ENCODE measurements around the gene CLDN9. TPM values are rescaled to one million over a fixed set of nuclear protein-coding genes. Genes with fewer than 3 reads are reported as not detected.

The CLDN9 gene
- total RNA-seq, 1 experiment from 2014 or later, result 1.3 TPM

DNA sequence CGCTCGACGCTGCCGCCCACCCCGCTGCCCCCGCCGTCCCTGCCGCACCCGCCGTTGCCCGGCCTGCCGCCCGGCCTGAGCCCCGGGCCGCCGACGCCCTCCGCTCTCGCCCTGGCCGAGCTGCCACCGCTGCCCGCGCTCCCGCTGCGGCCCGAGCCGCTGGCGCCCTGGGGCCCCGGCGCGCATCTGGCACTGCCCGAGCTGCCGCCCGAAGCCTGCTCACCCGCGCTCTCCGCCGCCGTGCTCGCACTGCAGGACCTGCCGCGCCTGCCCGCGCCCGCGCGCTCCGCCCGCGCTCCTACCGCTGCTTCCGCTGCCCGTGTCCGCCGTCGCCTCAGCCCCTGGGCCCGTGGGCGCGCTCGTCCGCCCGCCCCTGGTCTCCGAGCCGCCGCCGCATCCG is 8.4 kb upstream of the CLDN9 start:
- Histone ChIP-seq H3K27ac (ENCODE audit: insufficient read length, low read depth, low read length) (no peak overlapping the region), H3K4me2 (ENCODE audit: insufficient read depth, insufficient read length, low read length) (no peak overlapping the region)

More for the DNA sequence above, 8.4 kb upstream of the CLDN9 start:
- no peak overlapping the region for H4K5ac ChIP-seq (ENCODE audit: insufficient read length, low read depth, low read length)
- no peak overlapping the region for H2AK5ac ChIP-seq (ENCODE audit: insufficient read length, low read length)
- no CpG with 5 or more reads among the region's 67 CpGs for WGBS (ENCODE audit: extremely low coverage, insufficient read length, low lambda C conversion rate)
- no peak overlapping the region for H2BK20ac ChIP-seq (ENCODE audit: low read depth, low read length, poor library complexity, severe bottlenecking)
- no peaks in the 10 kb centered on the region for H4K20me1 ChIP-seq (ENCODE audit: control insufficient read depth, insufficient read depth, insufficient read length)
- Mint-ChIP-seq H3K4me1 (peaks cover 34 to 47% of the 10 kb centered on the region in 2 experiments), H3K36me3 (ENCODE audit: insufficient read depth in 1 of 3, low read depth in 3 of 3) (peaks cover 0 to 7% (median 6%) of the 10 kb centered on the region in 3 experiments; a peak in 4 of 7 replicates), H3K9me3 (no peaks in the 10 kb centered on the region), H3K4me3 (peak overlapping the region; percentile 77 to 88), H3K27ac (no peak overlapping the region; a peak in 1 of 7 replicates), H3K27me3 (ENCODE audit: low read depth) (no peaks in the 10 kb centered on the region; the same call in 1 of the 2 replicates)
- H3K18ac ChIP-seq (ENCODE audit: insufficient read length, low read depth, low read length), result no peak overlapping the region
- no peak overlapping the region for H3T11ph ChIP-seq (ENCODE audit: low read length)
- no peak overlapping the region for H3K56ac ChIP-seq (ENCODE audit: insufficient read length, low read depth, low read length)
- H3K9ac ChIP-seq (ENCODE audit: extremely low read depth, insufficient read length, low read length), result no peak overlapping the region
- no peak overlapping the region; the same call in 1 of the 2 replicates for H3K14ac ChIP-seq (ENCODE audit: insufficient read depth, low read length)
- H3K23ac ChIP-seq (ENCODE audit: insufficient read length, low read depth, low read length), result no peak overlapping the region
- no peak overlapping the region for H2BK120ac ChIP-seq (ENCODE audit: low read depth, low read length, poor library complexity, severe bottlenecking)
- no peak overlapping the region for H4K8ac ChIP-seq (replicated peaks; ENCODE audit: insufficient read length, low read depth, low read length)
- no peaks in the 10 kb centered on the region for H3K79me2 ChIP-seq (ENCODE audit: insufficient read depth, low read length)
- H2BK15ac ChIP-seq (ENCODE audit: low read depth, low read length), result no peak overlapping the region
- H2BK5ac ChIP-seq (ENCODE audit: insufficient read length, low read length), result no peak overlapping the region
- no peaks in the 10 kb centered on the region for H3K27me3 ChIP-seq (ENCODE audit: insufficient read depth, low read length)
- H3K23me2 ChIP-seq (ENCODE audit: insufficient read length, low read depth, low read length, poor library complexity, severe bottlenecking), result peaks cover 6% of the 10 kb centered on the region
- TF ChIP-seq, protein P1, sequence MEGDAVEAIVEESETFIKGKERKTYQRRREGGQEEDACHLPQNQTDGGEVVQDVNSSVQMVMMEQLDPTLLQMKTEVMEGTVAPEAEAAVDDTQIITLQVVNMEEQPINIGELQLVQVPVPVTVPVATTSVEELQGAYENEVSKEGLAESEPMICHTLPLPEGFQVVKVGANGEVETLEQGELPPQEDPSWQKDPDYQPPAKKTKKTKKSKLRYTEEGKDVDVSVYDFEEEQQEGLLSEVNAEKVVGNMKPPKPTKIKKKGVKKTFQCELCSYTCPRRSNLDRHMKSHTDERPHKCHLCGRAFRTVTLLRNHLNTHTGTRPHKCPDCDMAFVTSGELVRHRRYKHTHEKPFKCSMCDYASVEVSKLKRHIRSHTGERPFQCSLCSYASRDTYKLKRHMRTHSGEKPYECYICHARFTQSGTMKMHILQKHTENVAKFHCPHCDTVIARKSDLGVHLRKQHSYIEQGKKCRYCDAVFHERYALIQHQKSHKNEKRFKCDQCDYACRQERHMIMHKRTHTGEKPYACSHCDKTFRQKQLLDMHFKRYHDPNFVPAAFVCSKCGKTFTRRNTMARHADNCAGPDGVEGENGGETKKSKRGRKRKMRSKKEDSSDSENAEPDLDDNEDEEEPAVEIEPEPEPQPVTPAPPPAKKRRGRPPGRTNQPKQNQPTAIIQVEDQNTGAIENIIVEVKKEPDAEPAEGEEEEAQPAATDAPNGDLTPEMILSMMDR (conservative IDR thresholded peaks at IDR 0.05), result no peak
- H2BK12ac ChIP-seq (ENCODE audit: insufficient read length, low read depth, low read length), result no peak overlapping the region
- H3K79me1 ChIP-seq (ENCODE audit: insufficient read depth, low read depth, low read length, poor library complexity, severe bottlenecking), result no peaks in the 10 kb centered on the region
- H2AFZ ChIP-seq (ENCODE audit: low read length), result no peak overlapping the region
- H3K4ac ChIP-seq (ENCODE audit: low read depth, low read length), result no peak overlapping the region
- H3K9me3 ChIP-seq (ENCODE audit: control insufficient read depth, low read depth, low read length), result no peaks in the 10 kb centered on the region
- peaks cover 11% of the 10 kb centered on the region; the same call in 1 of the 2 replicates for H3K4me1 ChIP-seq (ENCODE audit: insufficient read depth, low read length)
- no peak for DNase-seq
- H4K91ac ChIP-seq (ENCODE audit: insufficient read length, low read depth, low read length), result no peak overlapping the region
